T47D (cell line): ENCODE data around the gene CCDC85C.

ENCODE experiments used
- DNase-seq, 2 experiments: peaks; one replicate each; pipeline versions ENCODE4 v3.0.0 to v3.0.0-alpha.2; 2011 to 2012; ENCODE audit warnings: low read depth in 1 of 2, low spot score in 1 of 2
- JUND ChIP-seq: IDR thresholded peaks from 2 replicates; pipeline ENCODE4 v1.6.1; 2012; ENCODE audit warnings: low read depth
- in situ Hi-C: cut with HindIII; loops from 2 replicates; pipeline ENCODE4 v1.10.0; 2016; ENCODE audit warnings: low sequenced_read_pairs, low pct_unique_long_range_greater_than_20kb

CCDC85C gene

GRCh38 chr14:99603471-99604277, at the start of gene CCDC85C:
TSS of gene CCDC85C (minus strand) at chr14:99604207. CDS start at chr14:99603959, 248 bp downstream.
- DNase-seq: peak in 1 of 2 experiments; percentile 66
- no peak for TF ChIP-seq JUND
- in situ Hi-C loops: no loop called here

- in situ Hi-C loops: no loop called here
- TF ChIP-seq JUND: no peak
- no peak for DNase-seq
Observed at GRCh38 chr14:99651953-99652746, 48.1 kb upstream of the CCDC85C start.

- DNase-seq: no peak
- in situ Hi-C loops: no loop called here
- TF ChIP-seq JUND: no peak
Observed at GRCh38 chr14:99650189-99650588, 46.2 kb upstream of the CCDC85C start.

GRCh38 chr14:99649643-99650042, 45.6 kb upstream of the CCDC85C start:
- in situ Hi-C loops: no loop called here
- DNase-seq: no peak
- no peak for TF ChIP-seq JUND

GRCh38 chr14:99649219-99649618, 45.2 kb upstream of the CCDC85C start:
- DNase-seq: no peak
- in situ Hi-C loops: no loop called here
- TF ChIP-seq JUND: no peak

- no peak for TF ChIP-seq JUND
- in situ Hi-C loops: no loop called here
Observed at GRCh38 chr14:99648027-99648784, 44.2 kb upstream of the CCDC85C start.

GRCh38 chr14:99647411-99647810, 43.4 kb upstream of the CCDC85C start:
- in situ Hi-C loops: no loop called here
- no peak for DNase-seq
- TF ChIP-seq JUND: no peak

More at GRCh38 chr14:99648027-99648784, 44.2 kb upstream of the CCDC85C start:
- DNase-seq: no peak

- TF ChIP-seq JUND: no peak
- no peak for DNase-seq
- in situ Hi-C loops: no loop called here
Observed at GRCh38 chr14:99645545-99646505, 41.8 kb upstream of the CCDC85C start.

GRCh38 chr14:99644723-99645544, 40.9 kb upstream of the CCDC85C start, which contains the start of gene HHIPL1:
TSS of gene HHIPL1 (plus strand) at chr14:99645129. CDS start at chr14:99645208, 79 bp downstream.
- no peak for TF ChIP-seq JUND
- in situ Hi-C loops: no loop called here
- no peak for DNase-seq

- in situ Hi-C loops: no loop called here
- DNase-seq: no peak
- TF ChIP-seq JUND: no peak
Observed at GRCh38 chr14:99644035-99644587, 40.1 kb upstream of the CCDC85C start.
